Karpas-422 (cell line): Measurements from ENCODE around the gene ZBTB48. TPM values are rescaled to one million over a fixed set of nuclear protein-coding genes. Genes with fewer than 3 reads are reported as not detected.
"Not testable (repeated sequence)": the region's sequence is repeated elsewhere in the genome, so short reads cannot be mapped to it uniquely, and the experiment has no call there.

Experiments
- DNase-seq: peaks from one replicate; pipeline ENCODE4 v3.0.0-alpha.2; 2015
- H2AFZ ChIP-seq: fragments of 200-600 bp; sonication (generic); 2 replicates; pipeline ENCODE4 v1.6.1; 2014; ENCODE audit warnings: antibody characterized with exemption, low read length, mixed read lengths
- H3K27ac ChIP-seq: fragments of 200-600 bp; sonication (generic); 2 replicates; pipeline ENCODE4 v1.5.1; 2014; ENCODE audit warnings: mild to moderate bottlenecking, low read length, moderate library complexity
- H3K27me3 ChIP-seq: fragments of 200-600 bp; sonication (generic); 2 replicates; pipeline ENCODE4 v1.6.1; 2014; ENCODE audit warnings: low read length, mixed read lengths
- H3K36me3 ChIP-seq: fragments of 200-600 bp; sonication (generic); 2 replicates; pipeline ENCODE4 v1.6.1; 2014; ENCODE audit warnings: low read length, mixed read lengths; ENCODE audit not compliant: insufficient read depth
- H3K4me1 ChIP-seq: fragments of 200-600 bp; sonication (generic); 2 replicates; pipeline ENCODE4 v1.6.1; 2014; ENCODE audit warnings: mild to moderate bottlenecking, low read length, mixed read lengths
- H3K4me2 ChIP-seq: fragments of 200-600 bp; sonication (generic); 2 replicates; pipeline ENCODE4 v1.6.1; 2014; ENCODE audit warnings: low read length, low read depth, mild to moderate bottlenecking; ENCODE audit not compliant: poor library complexity, severe bottlenecking
- H3K4me3 ChIP-seq: fragments of 200-600 bp; sonication (generic); 2 replicates; pipeline ENCODE4 v1.5.1; 2014; ENCODE audit warnings: mild to moderate bottlenecking, antibody characterized with exemption, low read length, mixed read lengths
- H3K79me2 ChIP-seq: fragments of 200-600 bp; sonication (generic); 2 replicates; pipeline ENCODE4 v1.6.1; 2014; ENCODE audit warnings: mild to moderate bottlenecking, low read length, mixed read lengths
- H3K9ac ChIP-seq: fragments of 200-600 bp; sonication (generic); 2 replicates; pipeline ENCODE4 v1.6.0; 2014; ENCODE audit warnings: low read length
- H3K9me2 ChIP-seq: fragments of 200-600 bp; sonication (generic), shearing (Covaris generic); replicated peaks from 2 replicates; pipeline ENCODE4 v1.6.0; 2014; ENCODE audit warnings: mild to moderate bottlenecking, low read length, moderate library complexity; ENCODE audit not compliant: insufficient read depth
- H3K9me3 ChIP-seq: fragments of 300-700, 200-600 bp; sonication (generic); 2 replicates; pipeline ENCODE4 v1.6.1; 2014; ENCODE audit warnings: low read length, mixed read lengths
- H4K20me1 ChIP-seq: fragments of 200-600 bp; sonication (generic); 2 replicates; pipeline ENCODE4 v1.6.1; 2014; ENCODE audit warnings: mild to moderate bottlenecking, antibody characterized with exemption, low read length, low read depth; ENCODE audit not compliant: insufficient read depth
- total RNA-seq: library from RNA; depleted of rRNA; stranded (reverse); fragments of >200 nt; shearing (Covaris generic); gene quantifications from 2 replicates; pipeline ENCODE4 v1.2.3, GENCODE V29; 2014; ENCODE audit warnings: low replicate concordance

The ZBTB48 gene
- total RNA-seq, 1 experiment from 2014 or later: 36.3 TPM

DNA sequence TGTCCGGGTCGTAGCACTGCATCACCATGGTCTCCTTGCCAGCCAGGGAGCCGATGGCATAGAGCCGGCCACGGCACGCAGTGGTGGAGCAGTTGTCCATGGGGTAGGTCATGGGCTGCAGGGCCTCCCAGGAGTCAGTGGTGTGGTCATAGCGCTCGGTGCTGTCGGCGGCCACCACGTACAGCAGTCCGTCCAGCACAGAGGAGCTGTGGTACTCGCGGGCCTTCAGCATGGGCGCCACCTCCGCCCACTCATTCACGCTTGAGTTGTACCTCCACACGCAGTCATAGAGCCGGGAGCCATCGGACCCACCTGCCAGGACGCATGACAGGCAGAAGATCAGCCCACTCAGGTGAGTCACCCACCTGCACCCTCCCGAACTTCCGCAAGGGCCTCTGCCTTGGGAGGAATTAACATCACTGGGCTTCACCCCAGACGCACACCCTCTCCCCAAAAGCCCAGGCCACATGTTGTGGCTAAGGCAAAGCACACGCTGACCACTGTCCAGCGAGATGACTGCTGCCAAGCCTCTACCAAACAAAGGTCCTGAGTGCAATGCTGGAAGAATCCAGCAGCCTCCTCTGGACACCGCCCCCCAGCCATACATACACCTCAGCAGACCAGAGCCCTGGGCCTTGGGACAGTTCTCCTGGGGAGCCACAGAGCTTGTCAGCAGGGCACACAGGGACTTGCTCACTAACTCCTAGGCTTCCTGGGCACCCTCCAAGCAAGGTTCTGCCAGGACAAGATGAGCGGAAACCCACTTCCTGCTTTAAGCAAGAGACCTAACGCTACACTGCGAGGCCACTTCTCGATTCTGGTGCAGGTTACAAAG, 19.6 kb downstream of the ZBTB48 start:
- Histone ChIP-seq H2AFZ (no peak overlapping the region), H3K4me1 (peaks cover 32% of the 10 kb centered on the region), H3K9me3 (no peaks in the 10 kb centered on the region), H4K20me1 (0 out of 2 replicates have a peak, but pooled peaks cover 3% of the 10 kb centered on the region), H3K4me3 (no peak overlapping the region), H3K79me2 (peaks cover 29% of the 10 kb centered on the region), H3K9me2 (no peaks in the 10 kb centered on the region), H3K27ac (no peak overlapping the region), H3K4me2 (no peak overlapping the region), H3K36me3 (peaks cover 3% of the 10 kb centered on the region; the same call in 1 of the 2 replicates), H3K9ac (no peak overlapping the region), H3K27me3 (no peaks in the 10 kb centered on the region)
- no peak for DNase-seq

DNA sequence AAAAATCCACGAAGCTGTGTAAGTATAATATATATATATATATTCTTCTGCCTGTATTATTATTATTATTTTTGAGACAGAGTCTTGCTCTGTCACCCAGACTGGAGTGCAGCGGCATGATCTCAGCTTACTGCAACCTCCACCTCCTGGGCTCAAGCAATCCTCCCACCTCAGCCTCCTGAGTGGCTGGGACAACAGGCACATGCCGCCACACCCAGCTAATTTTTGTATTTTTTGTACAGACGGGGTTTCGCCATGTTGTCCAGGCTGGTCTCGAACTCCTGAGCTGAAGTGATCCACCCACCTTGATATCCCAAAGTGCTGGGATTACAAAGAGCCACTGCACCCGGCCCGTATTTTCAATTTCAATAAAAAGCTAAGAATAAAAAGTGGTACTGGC, 20.2 kb downstream of the ZBTB48 start:
- not testable (repeated sequence) for H3K27ac ChIP-seq, DNase-seq, H3K9me3 ChIP-seq, H3K27me3 ChIP-seq, H3K36me3 ChIP-seq, H3K9me2 ChIP-seq, H2AFZ ChIP-seq, H4K20me1 ChIP-seq
- Histone ChIP-seq H3K79me2 (peaks cover 29% of the 10 kb centered on the region), H3K4me3 (peak overlapping the region; percentile 91), H3K4me1 (peaks cover 32% of the 10 kb centered on the region), H3K9ac (peak overlapping the region; percentile 81), H3K4me2 (peak overlapping the region; percentile 100)

DNA sequence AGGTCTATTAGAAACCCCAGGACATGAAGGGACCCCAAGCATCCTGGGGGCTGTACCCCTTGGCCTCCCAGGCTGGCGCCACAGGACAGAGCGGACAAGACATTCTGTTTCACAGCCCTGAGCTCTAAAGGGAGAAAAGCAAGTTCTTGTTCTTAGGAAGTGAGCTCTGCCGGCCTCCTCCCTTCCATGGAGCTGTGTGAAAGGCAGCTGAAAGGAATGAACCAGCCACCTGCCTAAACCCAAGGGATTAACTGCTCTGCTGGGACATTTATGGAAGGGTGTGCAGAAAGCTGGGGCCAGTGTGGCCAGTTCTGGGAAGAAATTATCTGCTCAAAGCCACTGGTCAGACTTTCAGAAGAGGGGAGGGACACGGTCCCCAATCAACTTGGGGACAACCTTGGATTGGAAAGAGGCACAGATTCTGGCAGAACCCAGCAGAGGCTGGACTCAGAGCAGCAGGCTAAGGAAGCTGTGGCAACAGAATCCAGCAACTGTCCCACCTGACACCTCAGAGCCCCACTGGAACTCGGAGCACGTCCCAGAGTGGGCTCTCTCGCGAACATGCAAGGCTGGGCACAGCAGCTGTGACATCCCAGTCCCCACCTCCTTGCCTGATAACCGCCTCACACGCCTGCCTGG, 20.7 kb downstream of the ZBTB48 start:
- Histone ChIP-seq H3K27me3 (no peaks in the 10 kb centered on the region), H3K36me3 (peaks cover 3% of the 10 kb centered on the region; the same call in 1 of the 2 replicates), H3K27ac (peak overlapping the region; percentile 10; the same call in 1 of the 2 replicates), H3K9me3 (no peaks in the 10 kb centered on the region), H3K4me2 (peak overlapping the region; percentile 100), H2AFZ (no peak overlapping the region), H3K9me2 (no peaks in the 10 kb centered on the region), H3K4me1 (peaks cover 32% of the 10 kb centered on the region), H4K20me1 (0 out of 2 replicates have a peak, but pooled peaks cover 2% of the 10 kb centered on the region), H3K9ac (peak overlapping the region; percentile 81), H3K79me2 (peaks cover 29% of the 10 kb centered on the region), H3K4me3 (peak overlapping the region; percentile 91)
- DNase-seq: peak; percentile 40

DNA sequence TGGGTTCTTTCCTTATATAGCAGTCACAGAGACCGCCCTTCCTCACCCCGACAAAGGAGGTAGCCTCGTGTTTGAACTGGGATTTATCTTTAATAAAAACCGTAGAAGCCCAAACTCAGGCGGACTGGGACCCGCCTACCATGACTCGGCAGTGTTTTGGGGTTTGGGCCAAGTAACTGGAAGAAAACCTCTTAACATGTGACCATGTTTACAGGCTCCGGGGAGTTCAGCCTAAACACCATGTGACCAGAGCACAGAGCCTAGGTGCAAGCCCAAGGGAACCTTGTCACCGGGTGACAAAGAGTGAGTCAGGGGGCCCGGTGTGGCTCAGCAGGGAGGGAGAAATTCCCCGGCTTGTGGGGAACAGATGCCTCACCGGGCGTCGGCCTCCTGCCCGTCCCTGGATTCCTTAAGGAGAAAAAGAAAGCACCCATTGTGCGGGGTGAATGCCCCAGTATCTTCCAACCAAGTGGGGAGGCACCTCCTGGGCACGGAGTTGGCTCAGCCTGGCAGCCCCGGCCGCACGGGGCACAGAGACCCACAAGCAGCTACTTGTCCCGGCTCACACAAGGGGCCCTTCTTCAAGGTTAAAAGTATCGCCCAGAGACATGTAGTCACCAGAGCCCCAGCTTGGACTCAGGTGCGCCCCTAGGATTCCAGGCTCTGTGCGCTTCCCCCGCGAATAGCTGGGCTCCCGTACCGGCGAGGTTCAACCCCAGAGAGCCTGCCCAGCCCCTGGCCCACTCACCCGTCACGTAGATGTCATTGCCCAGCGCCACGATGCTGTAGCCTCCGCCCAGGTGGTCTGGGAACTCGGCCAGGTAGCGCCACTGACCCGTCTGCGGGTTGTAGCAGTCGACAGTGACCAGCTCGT, 21.5 kb downstream of the ZBTB48 start:
- peak overlapping the region; percentile 81 for H3K9ac ChIP-seq
- no peak overlapping the region for H3K27ac ChIP-seq
- H3K9me3 ChIP-seq: no peaks in the 10 kb centered on the region
- peak; percentile 76 for DNase-seq
- no peaks in the 10 kb centered on the region for H4K20me1 ChIP-seq
- H3K79me2 ChIP-seq: peaks cover 29% of the 10 kb centered on the region
- H3K9me2 ChIP-seq: no peaks in the 10 kb centered on the region
- H2AFZ ChIP-seq: peak overlapping the region; percentile 28; the same call in 1 of the 2 replicates
- H3K27me3 ChIP-seq: no peaks in the 10 kb centered on the region
- peaks cover 32% of the 10 kb centered on the region for H3K4me1 ChIP-seq
- H3K4me3 ChIP-seq: peak overlapping the region; percentile 91
- H3K4me2 ChIP-seq: peak overlapping the region; percentile 100
- peaks cover 3% of the 10 kb centered on the region; the same call in 1 of the 2 replicates for H3K36me3 ChIP-seq

DNA sequence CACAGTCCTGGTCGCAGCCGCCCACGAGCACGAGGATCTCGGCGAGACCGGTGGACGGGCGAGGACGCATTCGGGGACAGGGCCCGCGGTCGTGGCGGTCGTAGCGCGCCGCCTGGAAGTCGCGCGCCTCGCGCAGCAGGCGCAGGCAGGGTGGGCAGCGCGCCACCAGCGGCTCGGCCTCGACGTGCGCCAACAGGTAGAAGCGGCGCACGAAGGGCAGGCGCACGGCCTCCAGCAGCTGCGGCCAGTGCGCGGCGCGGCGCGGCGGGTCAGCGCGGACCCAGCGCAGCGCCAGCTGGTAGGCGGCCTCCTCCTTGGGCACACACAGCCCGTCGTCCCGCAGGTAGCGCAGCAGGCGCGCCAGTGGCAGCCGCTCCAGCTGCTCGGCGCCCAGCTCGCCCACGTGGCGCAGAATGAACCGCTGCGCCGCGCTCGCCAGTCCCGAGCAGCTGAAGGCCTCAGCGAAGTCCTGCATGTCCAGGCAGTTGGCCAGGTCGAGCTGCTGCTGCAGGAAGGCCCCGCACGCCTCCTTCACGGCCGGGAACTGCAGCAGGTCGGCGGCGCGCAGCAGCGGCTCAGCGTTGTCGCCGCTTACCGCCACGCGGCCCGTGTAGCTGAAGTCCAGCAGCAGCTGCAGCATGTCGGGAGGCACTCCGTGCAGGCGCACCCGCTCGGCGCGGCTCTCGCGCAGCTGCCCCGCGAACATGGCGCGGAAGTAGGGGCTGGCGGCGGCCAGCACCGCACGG, 22.3 kb downstream of the ZBTB48 start:
- peak overlapping the region; percentile 28; the same call in 1 of the 2 replicates for H2AFZ ChIP-seq
- no peak for DNase-seq
- H3K36me3 ChIP-seq: peaks cover 3% of the 10 kb centered on the region; the same call in 1 of the 2 replicates
- peak overlapping the region; percentile 91 for H3K4me3 ChIP-seq
- H3K27ac ChIP-seq: no peak overlapping the region
- H3K4me2 ChIP-seq: peak overlapping the region; percentile 100
- H4K20me1 ChIP-seq: no peaks in the 10 kb centered on the region
- no peaks in the 10 kb centered on the region for H3K27me3 ChIP-seq
- peak overlapping the region; percentile 81 for H3K9ac ChIP-seq
- no peaks in the 10 kb centered on the region for H3K9me3 ChIP-seq
- H3K9me2 ChIP-seq: no peaks in the 10 kb centered on the region
- H3K79me2 ChIP-seq: peaks cover 29% of the 10 kb centered on the region
- peaks cover 32% of the 10 kb centered on the region for H3K4me1 ChIP-seq

DNA sequence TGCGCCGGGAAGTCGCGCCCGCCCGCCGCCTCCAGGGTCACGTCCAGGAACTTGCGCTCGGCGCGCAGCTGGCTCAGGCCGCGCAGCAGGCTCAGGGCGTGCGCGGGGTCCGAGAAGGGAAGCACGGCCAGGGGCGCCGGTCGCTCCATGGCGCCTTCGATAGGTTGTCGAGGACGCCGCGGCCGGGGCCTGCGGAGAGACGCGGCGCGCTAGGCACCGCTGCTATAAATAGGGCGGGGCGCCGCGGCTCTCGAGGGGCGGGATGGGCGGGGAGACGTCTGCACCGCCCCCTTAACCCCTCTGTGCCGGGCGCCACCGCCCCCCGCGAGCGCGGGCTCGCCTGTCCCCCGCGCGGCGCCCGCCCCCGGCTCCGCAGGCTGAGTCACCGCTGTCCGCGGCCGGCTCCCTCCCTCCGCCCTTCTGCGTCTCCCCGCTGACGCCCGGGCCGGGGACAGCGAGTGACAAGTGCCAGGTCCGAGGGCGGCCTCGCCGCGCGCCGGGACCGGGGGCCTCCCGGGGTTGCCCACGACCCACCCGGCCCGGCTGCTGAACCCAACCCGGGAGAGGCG, 23.0 kb downstream of the ZBTB48 start, which contains the start of gene KLHL21:
KLHL21 (minus strand) TSS at position 201 of the 569 bp plus-strand sequence; CDS start at position 149, 52 bp downstream.
- peak within 1 kb of the TSS; percentile 67; the same call in 1 of the 2 replicates for H2AFZ ChIP-seq
- H3K27ac ChIP-seq: no peak within 1 kb of the TSS
- no peaks in the 10 kb centered on the region for H3K9me2 ChIP-seq
- peaks cover 3% of the 10 kb centered on the region; the same call in 1 of the 2 replicates for H3K36me3 ChIP-seq
- H3K27me3 ChIP-seq: no peaks in the 10 kb centered on the region
- no peaks in the 10 kb centered on the region for H3K9me3 ChIP-seq
- H3K4me2 ChIP-seq: peak within 1 kb of the TSS; percentile 100
- peak within 1 kb of the TSS; percentile 91 for H3K4me3 ChIP-seq
- peak within 1 kb of the TSS; percentile 81 for H3K9ac ChIP-seq
- peaks cover 32% of the 10 kb centered on the region for H3K4me1 ChIP-seq
- H4K20me1 ChIP-seq: no peaks in the 10 kb centered on the region
- peak; percentile 90 for DNase-seq
- H3K79me2 ChIP-seq: peaks cover 29% of the 10 kb centered on the region
